ENCODE measurements around the gene CHST3. TPM values are rescaled to one million over a fixed set of nuclear protein-coding genes. Genes with fewer than 3 reads are reported as not detected.
"Not testable (repeated sequence)": the region's sequence is repeated elsewhere in the genome, so short reads cannot be mapped to it uniquely, and the experiment has no call there.

CHST3 gene
- total RNA-seq, 1 donor: 58.3 TPM

DNA sequence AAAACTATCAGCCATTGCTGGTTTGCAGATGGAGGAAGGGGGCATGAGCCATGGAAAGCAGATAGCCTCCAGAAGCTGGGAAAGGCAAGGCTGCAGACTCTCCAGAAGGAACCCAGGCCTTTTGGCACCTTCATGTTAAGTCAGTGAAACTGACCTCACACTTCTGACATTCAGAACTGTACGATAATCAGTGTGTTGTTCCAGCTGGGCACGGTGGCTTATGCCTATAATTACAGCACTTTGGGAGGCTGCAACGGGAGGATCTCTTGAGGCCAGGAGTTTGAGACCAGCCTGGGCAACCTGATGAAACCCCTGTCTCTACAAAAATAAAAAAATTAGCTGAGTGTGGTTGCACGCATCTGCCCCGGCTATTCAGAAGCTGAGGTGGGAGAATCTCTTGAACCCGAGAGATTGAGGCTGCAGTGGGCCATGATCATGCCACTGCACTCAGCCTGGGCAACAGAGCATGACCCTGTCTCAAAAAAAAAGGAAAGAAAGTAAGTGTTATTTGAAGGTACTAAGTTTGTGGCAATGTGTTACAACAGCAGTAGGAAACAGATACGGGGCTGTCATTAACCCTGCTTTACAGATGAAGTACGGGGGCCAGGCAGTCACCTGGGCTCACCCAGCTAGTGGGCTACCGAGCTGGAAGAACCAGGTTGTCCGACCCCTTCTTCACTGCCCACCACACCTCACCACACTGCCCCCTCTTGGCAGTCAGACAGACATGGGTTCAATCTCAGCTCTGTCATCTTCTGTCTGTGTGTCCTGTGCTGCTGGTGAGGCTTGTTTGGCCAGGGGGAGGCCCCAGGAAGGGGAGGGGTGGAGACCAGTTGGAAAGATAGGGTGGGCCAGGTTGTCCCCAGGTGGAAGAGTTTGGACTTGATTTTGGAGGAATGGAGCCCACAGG lies 18.3 kb downstream of the CHST3 start:
- TF ChIP-seq, protein P1, sequence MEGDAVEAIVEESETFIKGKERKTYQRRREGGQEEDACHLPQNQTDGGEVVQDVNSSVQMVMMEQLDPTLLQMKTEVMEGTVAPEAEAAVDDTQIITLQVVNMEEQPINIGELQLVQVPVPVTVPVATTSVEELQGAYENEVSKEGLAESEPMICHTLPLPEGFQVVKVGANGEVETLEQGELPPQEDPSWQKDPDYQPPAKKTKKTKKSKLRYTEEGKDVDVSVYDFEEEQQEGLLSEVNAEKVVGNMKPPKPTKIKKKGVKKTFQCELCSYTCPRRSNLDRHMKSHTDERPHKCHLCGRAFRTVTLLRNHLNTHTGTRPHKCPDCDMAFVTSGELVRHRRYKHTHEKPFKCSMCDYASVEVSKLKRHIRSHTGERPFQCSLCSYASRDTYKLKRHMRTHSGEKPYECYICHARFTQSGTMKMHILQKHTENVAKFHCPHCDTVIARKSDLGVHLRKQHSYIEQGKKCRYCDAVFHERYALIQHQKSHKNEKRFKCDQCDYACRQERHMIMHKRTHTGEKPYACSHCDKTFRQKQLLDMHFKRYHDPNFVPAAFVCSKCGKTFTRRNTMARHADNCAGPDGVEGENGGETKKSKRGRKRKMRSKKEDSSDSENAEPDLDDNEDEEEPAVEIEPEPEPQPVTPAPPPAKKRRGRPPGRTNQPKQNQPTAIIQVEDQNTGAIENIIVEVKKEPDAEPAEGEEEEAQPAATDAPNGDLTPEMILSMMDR (IDR thresholded peaks at IDR 0.05; ENCODE audit: insufficient read depth, low read depth, low read length): no peak
- no peak for DNase-seq (ENCODE audit: low read depth)
- H3K4me3 ChIP-seq (ENCODE audit: low read depth, low read length): no peak overlapping the region

DNA sequence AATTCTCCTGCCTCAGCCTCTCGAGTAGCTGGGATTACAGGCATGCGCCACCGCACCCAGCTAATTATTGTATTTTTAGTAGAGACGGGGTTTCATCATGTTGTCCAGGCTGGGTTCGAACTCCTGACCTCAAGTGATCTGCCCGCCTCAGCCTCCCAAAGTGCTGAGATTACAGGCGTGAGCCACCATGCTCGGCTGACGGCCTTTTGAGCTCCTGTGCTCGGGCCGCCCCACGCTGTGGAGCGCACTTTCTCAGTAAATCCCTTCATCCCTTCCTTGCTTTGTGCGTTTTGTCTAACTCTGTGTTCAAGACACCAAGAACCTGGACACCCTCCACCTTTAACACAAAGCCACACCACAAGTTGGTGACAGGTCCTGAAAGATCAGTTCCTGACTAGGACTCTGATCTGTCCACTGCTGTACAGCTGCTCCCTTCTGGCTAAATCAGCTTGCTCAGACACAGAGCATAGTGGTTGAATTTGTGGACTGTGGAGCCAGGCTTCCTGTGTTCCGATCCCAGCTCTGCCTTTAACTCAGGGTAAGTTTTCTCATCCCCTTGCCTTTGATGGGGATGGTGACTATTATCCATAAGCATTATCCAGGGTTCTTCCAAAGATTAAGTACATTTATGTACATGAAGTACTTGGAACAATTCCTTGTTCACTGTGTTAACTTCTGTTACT lies 20.1 kb downstream of the CHST3 start:
- no peak for DNase-seq (ENCODE audit: low read depth)
- no peak overlapping the region for H3K4me3 ChIP-seq (ENCODE audit: low read depth, low read length)
- TF ChIP-seq, protein P1 (IDR thresholded peaks at IDR 0.05; ENCODE audit: insufficient read depth, low read depth, low read length): no peak

DNA sequence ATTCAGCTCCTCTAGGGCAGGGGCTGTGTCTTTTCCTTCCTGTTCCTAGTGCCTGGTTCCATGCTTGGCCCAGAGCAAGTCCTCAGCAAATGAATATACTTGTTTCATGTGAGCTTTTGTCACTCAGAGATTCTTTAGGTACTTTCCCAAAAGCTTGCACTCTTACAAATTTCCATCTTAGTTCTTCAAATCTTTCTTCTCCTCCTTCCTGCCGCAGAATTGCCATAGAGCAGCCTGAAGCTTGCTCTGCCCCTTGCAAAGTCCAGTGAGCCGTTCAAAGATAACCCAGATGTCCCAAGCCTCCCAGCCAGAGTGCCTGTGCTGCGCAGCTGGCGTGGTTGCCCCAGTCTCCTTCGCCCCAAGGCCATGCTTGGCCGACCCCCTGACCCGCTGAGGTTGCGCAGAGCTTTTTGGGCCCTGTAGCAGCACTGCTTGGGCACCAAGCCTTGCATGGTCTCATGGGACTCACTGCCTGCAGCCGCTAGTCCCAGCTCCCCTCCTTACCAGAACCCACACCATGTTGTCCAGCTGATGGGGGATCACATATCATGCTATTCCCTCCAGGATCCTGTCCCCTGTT lies 20.7 kb downstream of the CHST3 start:
- DNase-seq (ENCODE audit: low read depth): no peak
- no peak overlapping the region for H3K4me3 ChIP-seq (ENCODE audit: low read depth, low read length)
- TF ChIP-seq, protein P1 (IDR thresholded peaks at IDR 0.05; ENCODE audit: insufficient read depth, low read depth, low read length): no peak

DNA sequence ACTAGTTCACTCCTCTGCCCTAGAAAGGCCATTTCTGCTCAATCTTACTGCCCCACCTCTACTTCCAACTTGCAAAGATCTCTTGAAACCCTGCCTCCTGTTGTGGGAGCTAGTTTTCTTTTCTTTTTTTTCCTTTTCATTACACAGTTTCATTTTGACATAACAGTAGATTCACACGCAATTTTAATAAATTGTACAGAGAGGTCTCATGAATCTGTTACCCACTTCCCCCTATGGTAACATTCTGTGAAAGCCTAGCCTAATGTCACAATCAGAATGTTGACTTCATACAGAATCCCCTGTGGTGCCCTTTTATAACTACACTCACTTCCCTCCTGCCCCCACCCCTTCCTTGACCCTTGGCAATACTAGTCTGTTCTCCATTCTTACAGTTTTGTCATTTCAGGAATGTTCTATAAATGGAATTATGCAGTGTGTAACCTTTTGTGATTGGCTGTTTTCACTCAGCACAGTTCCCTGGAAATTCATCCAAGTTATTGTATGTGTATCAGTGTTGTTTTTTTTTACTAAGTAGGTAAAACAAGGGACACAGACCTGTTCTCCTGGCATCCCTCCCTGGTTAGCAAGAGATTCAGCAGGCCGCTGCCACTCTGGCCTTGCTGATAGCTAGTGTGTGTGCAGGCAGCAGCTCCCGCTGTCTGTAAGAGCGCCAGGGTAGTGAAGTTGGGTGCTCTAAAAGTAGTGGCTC lies 21.5 kb downstream of the CHST3 start:
- TF ChIP-seq, protein P1 (IDR thresholded peaks at IDR 0.05; ENCODE audit: insufficient read depth, low read depth, low read length): peak; percentile 7

DNA sequence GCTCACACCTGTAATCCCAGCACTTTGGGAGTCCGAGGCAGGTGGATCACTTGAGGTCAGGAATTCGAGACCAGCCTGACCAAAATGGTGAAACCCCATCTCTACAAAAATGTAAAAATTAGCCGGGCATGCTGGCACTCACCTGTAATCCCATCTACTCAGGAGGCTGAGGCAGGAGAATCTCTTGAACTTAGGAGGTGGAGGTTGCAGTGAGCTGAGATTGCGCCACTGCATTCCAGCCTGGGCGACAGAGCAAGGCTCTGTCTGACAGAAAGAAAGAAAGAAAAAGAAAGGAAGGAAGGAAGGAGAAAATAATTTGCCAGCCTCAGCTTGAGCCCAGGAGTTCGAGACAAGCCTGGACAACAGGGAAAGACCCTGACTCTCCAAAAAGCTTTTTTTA lies 24.7 kb downstream of the CHST3 start:
- not testable (repeated sequence) for H3K4me3 ChIP-seq (ENCODE audit: low read depth, low read length); DNase-seq (ENCODE audit: low read depth)

More for the DNA sequence above, 21.5 kb downstream of the CHST3 start:
- DNase-seq (ENCODE audit: low read depth): peak; percentile 79
- H3K4me3 ChIP-seq (ENCODE audit: low read depth, low read length): no peak overlapping the region

DNA sequence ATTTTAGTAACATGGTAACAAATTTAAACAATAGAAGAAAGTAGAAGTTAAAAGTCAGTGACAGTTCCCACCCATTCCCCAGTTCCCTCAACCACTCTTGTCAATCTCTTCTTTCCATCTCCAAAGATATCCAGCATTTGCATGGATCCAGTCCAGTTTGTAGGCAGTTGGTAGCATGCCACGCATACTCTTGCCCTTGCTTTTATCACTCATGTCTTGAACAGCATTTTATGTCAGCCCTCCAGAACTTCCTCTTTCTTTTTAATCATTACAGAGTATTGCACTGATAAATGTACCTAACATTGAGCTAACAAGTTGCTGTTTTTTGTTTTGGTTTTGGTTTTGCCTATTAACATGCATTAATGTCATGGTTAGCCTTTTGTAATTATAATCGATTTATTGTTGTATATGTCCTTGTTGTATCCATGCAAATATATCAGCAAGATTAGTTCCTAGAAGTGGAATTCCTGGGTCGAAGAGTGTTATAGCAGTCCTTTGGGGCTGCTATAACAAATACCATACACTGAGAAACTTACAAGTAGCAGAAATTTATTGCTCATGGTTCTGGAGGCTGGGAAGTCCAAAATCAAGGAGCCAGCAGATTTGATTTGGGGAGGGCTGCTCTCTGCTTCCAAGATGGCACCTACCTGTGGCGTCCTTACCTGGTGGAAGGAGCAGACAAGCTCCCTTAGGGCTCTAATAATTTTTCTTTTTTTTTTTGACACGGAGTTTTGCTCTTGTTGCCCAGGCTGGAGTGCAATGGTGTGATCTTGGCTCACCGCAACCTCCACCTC lies 25.7 kb downstream of the CHST3 start:
- TF ChIP-seq, protein P1 (IDR thresholded peaks at IDR 0.05; ENCODE audit: insufficient read depth, low read depth, low read length): no peak
- no peak overlapping the region for H3K4me3 ChIP-seq (ENCODE audit: low read depth, low read length)
- DNase-seq (ENCODE audit: low read depth): no peak
